ENCODE results near the gene CDC42BPA.
"Not testable (repeated sequence)": the region's sequence is repeated elsewhere in the genome, so short reads cannot be mapped to it uniquely, and the experiment has no call there.

The CDC42BPA gene

DNA sequence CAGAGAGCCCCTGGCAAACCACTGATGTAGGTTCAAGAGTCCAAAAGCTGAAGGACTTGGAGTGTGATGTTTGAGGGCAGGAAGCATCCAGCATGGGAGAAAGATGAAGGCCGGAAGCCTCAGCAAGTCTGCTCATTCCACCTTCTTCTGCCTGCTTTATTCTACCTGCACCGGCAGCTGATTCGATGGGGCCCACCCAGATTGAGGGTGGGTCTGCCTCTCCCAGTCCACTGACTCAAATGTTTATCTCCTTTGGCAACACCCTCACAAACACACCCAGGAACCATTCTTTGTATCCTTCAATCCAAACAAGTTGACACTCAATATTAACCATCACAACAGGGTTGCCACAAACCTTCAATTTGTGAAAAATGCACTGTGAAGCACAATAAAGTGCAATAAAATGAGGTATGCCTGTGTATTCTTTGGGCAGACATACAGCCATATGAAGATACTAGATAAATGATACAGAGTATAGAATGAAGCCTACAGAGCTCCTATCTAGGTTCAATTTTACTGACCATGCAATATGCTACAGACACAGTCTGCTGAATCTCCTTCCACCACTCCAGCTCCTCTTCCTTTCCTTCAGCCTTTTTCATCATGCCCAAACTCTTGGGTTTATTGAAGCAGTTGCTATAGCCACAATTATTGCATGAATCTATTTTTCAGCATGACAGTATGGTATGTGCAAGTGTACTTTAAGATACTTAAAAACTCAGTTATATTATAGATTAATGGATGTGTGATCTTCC lies 24.0 kb upstream of the CDC42BPA start:
- WGBS (ENCODE audit: extremely low coverage, insufficient coverage, insufficient read length), result no CpG with 5 or more reads among the region's 3 CpGs
- Histone ChIP-seq H2BK12ac (ENCODE audit: low read length) (no peak overlapping the region), H3K27me3 (ENCODE audit: insufficient read depth, low read length) (no peaks in the 10 kb centered on the region), H3K4ac (ENCODE audit: low read depth, low read length) (no peak overlapping the region), H3K79me1 (ENCODE audit: low read length) (no peaks in the 10 kb centered on the region), H2AK5ac (ENCODE audit: low read length) (no peak overlapping the region), H2AFZ (ENCODE audit: insufficient read depth, low read length, poor library complexity) (no peak overlapping the region), H3K23ac (ENCODE audit: low read length) (no peak overlapping the region), H3K79me2 (ENCODE audit: control insufficient read depth, insufficient read depth, low read length, poor library complexity) (no peaks in the 10 kb centered on the region), H3K18ac (ENCODE audit: low read length) (no peak overlapping the region), H3K27ac (ENCODE audit: low read depth, low read length) (no peak overlapping the region), H3K14ac (ENCODE audit: low read length) (no peak overlapping the region), H4K91ac (ENCODE audit: low read depth, low read length) (no peak overlapping the region), H3K9ac (ENCODE audit: low read length) (no peak overlapping the region), H4K8ac (ENCODE audit: low read depth, low read length) (no peak overlapping the region), H2BK120ac (ENCODE audit: insufficient read depth, low read length, poor library complexity) (no peak overlapping the region), H3K36me3 (ENCODE audit: control insufficient read depth in 1 of 2, insufficient read depth in 2 of 2, low read length in 2 of 2) (no peaks in the 10 kb centered on the region), H3K4me1 (ENCODE audit: control insufficient read depth in 1 of 2, insufficient read depth in 2 of 2, low read length in 2 of 2) (no peaks in the 10 kb centered on the region), H3K9me3 (ENCODE audit: insufficient read depth, low read depth, low read length) (no peaks in the 10 kb centered on the region), H4K12ac (ENCODE audit: low read depth, low read length) (no peak overlapping the region), H3K4me3 (ENCODE audit: low read depth, low read length) (no peak overlapping the region), H2BK5ac (ENCODE audit: low read depth, low read length, poor library complexity) (no peak overlapping the region), H3K4me2 (ENCODE audit: low read length) (no peak overlapping the region)
- DNase-seq, result no peak

DNA sequence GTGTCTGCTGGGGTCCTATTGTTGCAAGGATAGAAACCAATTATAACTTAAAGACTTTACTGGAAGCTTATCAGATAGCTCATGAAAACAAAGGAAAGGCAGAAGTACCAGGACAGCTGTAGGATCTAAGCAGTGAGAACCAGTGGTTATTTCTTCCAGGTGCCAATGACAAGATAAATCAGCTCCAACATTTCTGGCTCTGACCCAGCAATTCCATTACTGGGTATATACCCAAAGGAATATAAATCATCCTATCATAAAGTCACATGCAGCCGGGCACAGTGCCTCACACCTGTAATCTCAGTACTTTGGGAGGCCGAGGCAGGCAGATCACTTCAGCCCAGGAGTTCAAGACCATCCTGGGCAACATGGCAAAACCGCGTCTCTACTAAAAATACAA lies 17.8 kb upstream of the CDC42BPA start:
- not testable (repeated sequence) for H3K79me1 ChIP-seq (ENCODE audit: low read length); DNase-seq; H2BK12ac ChIP-seq (ENCODE audit: low read length); H3K9me3 ChIP-seq (ENCODE audit: insufficient read depth, low read depth, low read length); H2BK120ac ChIP-seq (ENCODE audit: insufficient read depth, low read length, poor library complexity); H4K8ac ChIP-seq (ENCODE audit: low read depth, low read length); H3K4me2 ChIP-seq (ENCODE audit: low read length); H3K9ac ChIP-seq (ENCODE audit: low read length); H3K36me3 ChIP-seq (ENCODE audit: control insufficient read depth in 1 of 2, insufficient read depth in 2 of 2, low read length in 2 of 2); H3K4me1 ChIP-seq (ENCODE audit: control insufficient read depth in 1 of 2, insufficient read depth in 2 of 2, low read length in 2 of 2); H3K14ac ChIP-seq (ENCODE audit: low read length); H3K23ac ChIP-seq (ENCODE audit: low read length); H3K4me3 ChIP-seq (ENCODE audit: low read depth, low read length); H2AK5ac ChIP-seq (ENCODE audit: low read length); H4K12ac ChIP-seq (ENCODE audit: low read depth, low read length); H3K27me3 ChIP-seq (ENCODE audit: insufficient read depth, low read length); H4K91ac ChIP-seq (ENCODE audit: low read depth, low read length); H2AFZ ChIP-seq (ENCODE audit: insufficient read depth, low read length, poor library complexity); H2BK5ac ChIP-seq (ENCODE audit: low read depth, low read length, poor library complexity); H3K4ac ChIP-seq (ENCODE audit: low read depth, low read length); H3K79me2 ChIP-seq (ENCODE audit: control insufficient read depth, insufficient read depth, low read length, poor library complexity); H3K27ac ChIP-seq (ENCODE audit: low read depth, low read length); H3K18ac ChIP-seq (ENCODE audit: low read length)
- WGBS (ENCODE audit: extremely low coverage, insufficient coverage, insufficient read length), result no CpG with 5 or more reads among the region's 4 CpGs

- Histone ChIP-seq H3K23ac (ENCODE audit: low read length) (no peak overlapping the region), H3K79me1 (ENCODE audit: low read length) (no peaks in the 10 kb centered on the region), H3K14ac (ENCODE audit: low read length) (no peak overlapping the region), H3K79me2 (ENCODE audit: control insufficient read depth, insufficient read depth, low read length, poor library complexity) (no peaks in the 10 kb centered on the region), H2BK12ac (ENCODE audit: low read length) (no peak overlapping the region), H3K27ac (ENCODE audit: low read depth, low read length) (no peak overlapping the region), H3K9me3 (ENCODE audit: insufficient read depth, low read depth, low read length) (peaks cover 3% of the 10 kb centered on the region), H3K4me1 (ENCODE audit: control insufficient read depth in 1 of 2, insufficient read depth in 2 of 2, low read length in 2 of 2) (no peaks in the 10 kb centered on the region), H2BK120ac (ENCODE audit: insufficient read depth, low read length, poor library complexity) (no peak overlapping the region), H4K8ac (ENCODE audit: low read depth, low read length) (no peak overlapping the region), H3K18ac (ENCODE audit: low read length) (no peak overlapping the region), H4K12ac (ENCODE audit: low read depth, low read length) (no peak overlapping the region), H3K4ac (ENCODE audit: low read depth, low read length) (no peak overlapping the region), H3K27me3 (ENCODE audit: insufficient read depth, low read length) (no peaks in the 10 kb centered on the region), H3K9ac (ENCODE audit: low read length) (no peak overlapping the region), H3K4me3 (ENCODE audit: low read depth, low read length) (no peak overlapping the region), H3K4me2 (ENCODE audit: low read length) (no peak overlapping the region), H3K36me3 (ENCODE audit: control insufficient read depth in 1 of 2, insufficient read depth in 2 of 2, low read length in 2 of 2) (no peaks in the 10 kb centered on the region), H2AFZ (ENCODE audit: insufficient read depth, low read length, poor library complexity) (no peak overlapping the region), H2AK5ac (ENCODE audit: low read length) (no peak overlapping the region), H4K91ac (ENCODE audit: low read depth, low read length) (no peak overlapping the region), H2BK5ac (ENCODE audit: low read depth, low read length, poor library complexity) (no peak overlapping the region)
- no peak for DNase-seq
- WGBS (ENCODE audit: extremely low coverage, insufficient coverage, insufficient read length), result no CpG with 5 or more reads among the region's 5 CpGs
Measured at GRCh38 chr1:227335242-227336020, 17.1 kb upstream of the CDC42BPA start.

DNA sequence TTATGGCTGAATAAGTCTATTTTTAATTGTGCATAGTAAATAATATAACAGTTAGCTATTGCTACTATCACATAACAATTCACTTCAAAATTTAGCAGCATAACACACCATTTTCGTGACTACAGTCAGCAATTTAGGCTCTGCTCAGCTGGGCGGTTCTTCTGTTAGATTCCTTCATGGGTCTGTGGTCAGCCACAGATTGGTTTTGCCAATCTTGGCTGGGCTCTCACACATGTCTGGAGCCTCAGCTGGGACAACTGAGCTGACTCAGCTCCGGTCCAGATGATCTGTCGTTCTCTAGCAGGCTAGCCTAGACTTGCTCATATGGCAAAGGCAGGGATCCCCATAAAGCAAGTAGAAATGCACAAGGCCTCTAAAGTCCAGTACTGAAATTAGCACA lies 15.1 kb upstream of the CDC42BPA start:
- Histone ChIP-seq H3K23ac (ENCODE audit: low read length) (no peak overlapping the region), H4K91ac (ENCODE audit: low read depth, low read length) (no peak overlapping the region)
- no CpG with 5 or more reads among the region's 4 CpGs for WGBS (ENCODE audit: extremely low coverage, insufficient coverage, insufficient read length)

More for the DNA sequence above, 15.1 kb upstream of the CDC42BPA start:
- peaks cover 3% of the 10 kb centered on the region for H3K9me3 ChIP-seq (ENCODE audit: insufficient read depth, low read depth, low read length)
- H2BK5ac ChIP-seq (ENCODE audit: low read depth, low read length, poor library complexity), result no peak overlapping the region
- no peak overlapping the region for H3K4ac ChIP-seq (ENCODE audit: low read depth, low read length)
- no peaks in the 10 kb centered on the region for H3K4me1 ChIP-seq (ENCODE audit: control insufficient read depth in 1 of 2, insufficient read depth in 2 of 2, low read length in 2 of 2)
- H3K27ac ChIP-seq (ENCODE audit: low read depth, low read length), result no peak overlapping the region
- H2BK120ac ChIP-seq (ENCODE audit: insufficient read depth, low read length, poor library complexity), result no peak overlapping the region
- no peak overlapping the region for H3K9ac ChIP-seq (ENCODE audit: low read length)
- H4K8ac ChIP-seq (ENCODE audit: low read depth, low read length), result no peak overlapping the region
- H3K79me2 ChIP-seq (ENCODE audit: control insufficient read depth, insufficient read depth, low read length, poor library complexity), result no peaks in the 10 kb centered on the region
- H3K36me3 ChIP-seq (ENCODE audit: control insufficient read depth in 1 of 2, insufficient read depth in 2 of 2, low read length in 2 of 2), result no peaks in the 10 kb centered on the region
- no peak for DNase-seq
- H3K18ac ChIP-seq (ENCODE audit: low read length), result no peak overlapping the region
- H2AK5ac ChIP-seq (ENCODE audit: low read length), result no peak overlapping the region
- H2AFZ ChIP-seq (ENCODE audit: insufficient read depth, low read length, poor library complexity), result no peak overlapping the region
- no peak overlapping the region for H3K4me3 ChIP-seq (ENCODE audit: low read depth, low read length)
- no peak overlapping the region for H3K14ac ChIP-seq (ENCODE audit: low read length)
- H4K12ac ChIP-seq (ENCODE audit: low read depth, low read length), result no peak overlapping the region
- H3K4me2 ChIP-seq (ENCODE audit: low read length), result no peak overlapping the region
- H3K79me1 ChIP-seq (ENCODE audit: low read length), result no peaks in the 10 kb centered on the region
- H2BK12ac ChIP-seq (ENCODE audit: low read length), result no peak overlapping the region
- no peaks in the 10 kb centered on the region for H3K27me3 ChIP-seq (ENCODE audit: insufficient read depth, low read length)
